Body of pancreas (tissue), 4 donors: ENCODE measurements around the gene SUSD5. TPM values are rescaled to one million over a fixed set of nuclear protein-coding genes. Genes with fewer than 3 reads are reported as not detected.

Source experiments
- ATAC-seq: fragments of 150-250 bp; one replicate; pipeline ENCODE4 v1.9.1; 2016
- DNase-seq, 4 donors: peaks; one replicate each; pipeline ENCODE4 v3.0.0-alpha.2; 2019
- H3K27ac ChIP-seq, 4 donors: fragments of 200-600 bp; sonication (generic); 1 replicate in 3 of 4; 2 replicates in 1 of 4; pipeline versions ENCODE4 v1.5.1 to v1.6.1; 2016 to 2019; ENCODE audit warnings: mild to moderate bottlenecking in 1 of 4, mixed read lengths in 1 of 4, moderate library complexity in 1 of 4
- H3K27me3 ChIP-seq, 2 donors: fragments of 200-600 bp; sonication (generic); one replicate each; pipeline ENCODE4 v1.6.0; 2016; ENCODE audit warnings: mild to moderate bottlenecking in 1 of 2
- H3K36me3 ChIP-seq, 2 donors: fragments of 200-600 bp; sonication (generic); replicated peaks in 1 of 2; 2 replicates each; pipeline ENCODE4 v1.5.1; 2016; ENCODE audit warnings: low read depth in 2 of 2; ENCODE audit not compliant: insufficient read depth in 1 of 2
- H3K4me1 ChIP-seq: fragments of 200-600 bp; sonication (generic); one replicate; pipeline ENCODE4 v1.6.0; 2016
- H3K4me3 ChIP-seq, 2 donors: fragments of 200-600 bp; sonication (generic); 1 replicate in 1 of 2; 2 replicates in 1 of 2; pipeline ENCODE4 v1.5.1; 2016 to 2019
- H3K9me3 ChIP-seq, 3 donors: fragments of 200-600 bp; sonication (generic); 1 replicate in 2 of 3; 2 replicates in 1 of 3; pipeline ENCODE4 v1.5.1; 2016
- CTCF ChIP-seq, 7 experiments: fragments of 450-650 bp in 4 of 7; fragments of 200-600 bp in 3 of 7; sonication (generic) in 3 of 7; IDR thresholded peaks; one replicate each; pipeline ENCODE4 v1.5.1; 2016 to 2019; ENCODE audit warnings: antibody characterized with exemption in 7 of 7
- POLR2A ChIP-seq, 3 donors: fragments of 450-650 bp; IDR thresholded peaks; one replicate each; pipeline ENCODE4 v1.6.1; 2016; ENCODE audit warnings: antibody characterized with exemption in 3 of 3, mild to moderate bottlenecking in 2 of 3
- WGBS, 2 donors: methylation state at CpG; one replicate each; pipeline ENCODE4 v1.1.5; 2017; 5-methylcytosine and 5-hydroxymethylcytosine counted together
- intact Hi-C: fragments of 100-400 bp; cut with DNase I; formaldehyde crosslinking; loops from one replicate; pipeline ENCODE4 v1.15.1; 2023
- total RNA-seq, 2 donors: library from RNA; depleted of rRNA; stranded (reverse); fragments of >200 nt; gene quantifications; one replicate each; pipeline ENCODE4 v1.1.0, GENCODE V29; 2016

The SUSD5 gene
- total RNA-seq, 2 donors from 2014 or later, result 1.8 TPM; not detected in 1

GRCh38 chr3:33119891-33120290, 98.7 kb downstream of the SUSD5 start:
- WGBS, 2 donors, result 44 to 86% methylated on average over 3 of the region's 3 CpGs
- ATAC-seq, result no peak
- Histone ChIP-seq H3K36me3 (peaks cover 0 to 5% of the 10 kb centered on the region in 2 donors), H3K27me3 (no peaks in the 10 kb centered on the region), H3K4me1 (peaks cover 11% of the 10 kb centered on the region), H3K9me3 (no peaks in the 10 kb centered on the region), H3K27ac (no peak overlapping the region), H3K4me3 (no peak overlapping the region)
- intact Hi-C loops, result no loop called here
- no peak for DNase-seq
- TF ChIP-seq POLR2A (IDR thresholded peaks at IDR 0.05), result no peak
- no peak for TF ChIP-seq CTCF (IDR thresholded peaks at IDR 0.05)

- peaks cover 0 to 2% of the 10 kb centered on the region in 2 donors for H3K36me3 ChIP-seq
- peaks cover 24% of the 10 kb centered on the region for H3K4me1 ChIP-seq
- 96 to 100% methylated on average over 3 of the region's 3 CpGs for WGBS, 2 donors
- ATAC-seq (no peak), DNase-seq (no peak)
- H3K27ac ChIP-seq, result no peak overlapping the region
- no peak overlapping the region for H3K4me3 ChIP-seq
- H3K27me3 ChIP-seq, result no peaks in the 10 kb centered on the region
- H3K9me3 ChIP-seq, result no peaks in the 10 kb centered on the region
- TF ChIP-seq CTCF (IDR thresholded peaks at IDR 0.05) (no peak), POLR2A (IDR thresholded peaks at IDR 0.05) (no peak)
- intact Hi-C loops, result no loop called here
Observed at GRCh38 chr3:33117461-33117860, 101.1 kb downstream of the SUSD5 start.

GRCh38 chr3:33115024-33115768, 103.4 kb downstream of the SUSD5 start:
- no peak for ATAC-seq
- 63 to 67% methylated on average over 13 of the region's 13 CpGs for WGBS, 2 donors
- H3K27me3 ChIP-seq, result no peaks in the 10 kb centered on the region
- H3K36me3 ChIP-seq, result no peaks in the 10 kb centered on the region
- peaks cover 24% of the 10 kb centered on the region for H3K4me1 ChIP-seq
- intact Hi-C loops, result no loop called here
- DNase-seq, result peak; percentile 34 to 80 (median 62)
- no peaks in the 10 kb centered on the region for H3K9me3 ChIP-seq
- no peak overlapping the region for H3K4me3 ChIP-seq
- H3K27ac ChIP-seq, result peak overlapping the region in 3 of 4 donors; percentile 96 to 97 (median 97)
- no peak for TF ChIP-seq CTCF (IDR thresholded peaks at IDR 0.05)
- no peak for TF ChIP-seq POLR2A (IDR thresholded peaks at IDR 0.05)

- 39 to 53% methylated on average over 13 to 14 of the region's 14 CpGs for WGBS, 2 donors
- peaks cover 24% of the 10 kb centered on the region for H3K4me1 ChIP-seq
- no peaks in the 10 kb centered on the region for H3K27me3 ChIP-seq
- peak overlapping the region; percentile 20 for H3K4me3 ChIP-seq
- H3K27ac ChIP-seq, result peak overlapping the region; percentile 92 to 97 (median 96)
- no peaks in the 10 kb centered on the region for H3K9me3 ChIP-seq
- ATAC-seq, result no peak
- DNase-seq, result no peak
- TF ChIP-seq POLR2A (IDR thresholded peaks at IDR 0.05) (no peak), CTCF (IDR thresholded peaks at IDR 0.05) (no peak)
- intact Hi-C loops, result no loop called here
- no peaks in the 10 kb centered on the region for H3K36me3 ChIP-seq
Observed at GRCh38 chr3:33114622-33115023, 104.0 kb downstream of the SUSD5 start.
